Measurements from ENCODE around the gene AFAP1L1. TPM values are rescaled to one million over a fixed set of nuclear protein-coding genes. Genes with fewer than 3 reads are reported as not detected.

AFAP1L1 gene
- total and polyA plus RNA-seq, 2 of the 13 experiments (the other 11 are each of a cell fraction or from before 2014, with no cell fraction given), result 0.38 to 1.0 TPM

DNA sequence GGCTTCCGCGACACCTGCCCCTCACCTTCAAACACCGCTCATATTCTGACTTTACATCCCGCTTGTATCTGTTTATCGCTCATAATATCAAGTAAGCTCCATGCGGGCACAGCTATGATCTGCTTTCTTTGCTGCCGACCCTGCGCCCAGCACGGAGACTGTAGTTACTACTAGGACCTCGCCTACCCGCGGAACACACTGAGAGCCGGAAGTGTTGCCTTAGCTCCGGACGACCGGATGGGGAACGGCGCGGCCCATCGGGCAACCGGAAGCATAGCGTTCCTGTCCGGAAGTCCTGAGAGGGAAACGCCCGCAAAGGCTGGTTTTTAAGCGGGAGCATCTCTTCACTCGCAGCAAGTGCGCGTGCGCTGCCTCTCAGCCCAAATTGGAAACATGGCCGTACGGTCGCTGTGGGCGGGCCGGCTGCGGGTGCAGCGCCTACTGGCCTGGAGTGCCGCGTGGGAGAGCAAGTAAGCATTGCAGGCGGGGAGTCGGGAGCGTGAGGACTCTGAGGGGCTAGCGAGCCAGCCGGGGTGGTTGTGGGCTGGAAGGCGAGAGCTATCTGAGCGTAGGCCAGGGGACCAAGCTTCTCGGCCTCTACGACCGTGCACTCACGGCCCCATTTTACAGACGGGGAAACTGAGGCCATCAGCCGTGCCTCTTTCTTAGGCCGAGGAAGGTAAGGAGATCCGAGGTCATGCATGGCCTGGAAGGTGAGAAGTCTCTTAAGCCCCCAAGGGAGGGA, 73.7 kb downstream of the AFAP1L1 start, which contains the start of gene GRPEL2 (continued):
- TF ChIP-seq ZNF720 (CRISPR knock-in tag; IDR thresholded peaks at IDR 0.05) (no peak), ZSCAN20 (CRISPR knock-in tag; IDR thresholded peaks at IDR 0.05; ENCODE audit: borderline replicate concordance) (0 out of 2 replicates have a peak, but pooled peaks have one; percentile 19), ZNF703 (CRISPR knock-in tag; IDR thresholded peaks at IDR 0.05; ENCODE audit: borderline replicate concordance) (no peak; the same call in 1 of the 2 replicates), ZNF30 (CRISPR knock-in tag; IDR thresholded peaks at IDR 0.05) (no peak), NFIB (CRISPR knock-in tag; IDR thresholded peaks at IDR 0.05; ENCODE audit: borderline replicate concordance) (no peak), TRIM24 (CRISPR knock-in tag; IDR thresholded peaks at IDR 0.05) (no peak), PRPF4 (IDR thresholded peaks at IDR 0.05; ENCODE audit: low read depth, low read length, poor library complexity, severe bottlenecking) (no peak), ZNF230 (CRISPR knock-in tag; IDR thresholded peaks at IDR 0.05) (peak; percentile 63; the same call in 1 of the 2 replicates), CERS6 (CRISPR knock-in tag; IDR thresholded peaks at IDR 0.05) (no peak), ARNTL (CRISPR knock-in tag; IDR thresholded peaks at IDR 0.05) (peak; percentile 63), HIC2 (CRISPR knock-in tag; IDR thresholded peaks at IDR 0.05; ENCODE audit: low read depth) (no peak; the same call in 1 of the 2 replicates), HNRNPLL (IDR thresholded peaks at IDR 0.05; ENCODE audit: low read depth, low read length, poor library complexity, severe bottlenecking) (peak; percentile 79), ELK4 (CRISPR knock-in tag; IDR thresholded peaks at IDR 0.05; ENCODE audit: borderline replicate concordance) (peak; percentile 88; the same call in 1 of the 2 replicates), MXI1 (IDR thresholded peaks at IDR 0.05; ENCODE audit: borderline replicate concordance, low read depth, low read length) (peak; percentile 74; the same call in 1 of the 3 replicates), ZNF235 (CRISPR knock-in tag; IDR thresholded peaks at IDR 0.05; ENCODE audit: borderline replicate concordance) (no peak), ZNF350 (CRISPR knock-in tag; IDR thresholded peaks at IDR 0.05; ENCODE audit: borderline replicate concordance, low read depth) (peak; percentile 95), ZBTB8A (CRISPR knock-in tag; IDR thresholded peaks at IDR 0.05; ENCODE audit: borderline replicate concordance, low read depth) (no peak), ZKSCAN8 (CRISPR knock-in tag; IDR thresholded peaks at IDR 0.05; ENCODE audit: borderline replicate concordance) (peak; percentile 72; the same call in 1 of the 2 replicates), TOE1 (CRISPR knock-in tag; IDR thresholded peaks at IDR 0.05) (no peak), ZNF354B (CRISPR knock-in tag; IDR thresholded peaks at IDR 0.05) (peak; percentile 78; the same call in 1 of the 2 replicates)
- TF ChIP-seq, protein P1, sequence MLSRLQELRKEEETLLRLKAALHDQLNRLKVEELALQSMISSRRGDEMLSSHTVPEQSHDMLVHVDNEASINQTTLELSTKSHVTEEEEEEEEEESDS (CRISPR knock-in tag; IDR thresholded peaks at IDR 0.05; ENCODE audit: borderline replicate concordance), result 0 out of 2 replicates have a peak, but pooled peaks have one; percentile 53
- TF ChIP-seq, protein P2, sequence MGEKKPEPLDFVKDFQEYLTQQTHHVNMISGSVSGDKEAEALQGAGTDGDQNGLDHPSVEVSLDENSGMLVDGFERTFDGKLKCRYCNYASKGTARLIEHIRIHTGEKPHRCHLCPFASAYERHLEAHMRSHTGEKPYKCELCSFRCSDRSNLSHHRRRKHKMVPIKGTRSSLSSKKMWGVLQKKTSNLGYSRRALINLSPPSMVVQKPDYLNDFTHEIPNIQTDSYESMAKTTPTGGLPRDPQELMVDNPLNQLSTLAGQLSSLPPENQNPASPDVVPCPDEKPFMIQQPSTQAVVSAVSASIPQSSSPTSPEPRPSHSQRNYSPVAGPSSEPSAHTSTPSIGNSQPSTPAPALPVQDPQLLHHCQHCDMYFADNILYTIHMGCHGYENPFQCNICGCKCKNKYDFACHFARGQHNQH (CRISPR knock-in tag; IDR thresholded peaks at IDR 0.05), result peak; percentile 84
- TF ChIP-seq, protein P3, sequence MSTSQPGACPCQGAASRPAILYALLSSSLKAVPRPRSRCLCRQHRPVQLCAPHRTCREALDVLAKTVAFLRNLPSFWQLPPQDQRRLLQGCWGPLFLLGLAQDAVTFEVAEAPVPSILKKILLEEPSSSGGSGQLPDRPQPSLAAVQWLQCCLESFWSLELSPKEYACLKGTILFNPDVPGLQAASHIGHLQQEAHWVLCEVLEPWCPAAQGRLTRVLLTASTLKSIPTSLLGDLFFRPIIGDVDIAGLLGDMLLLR (CRISPR knock-in tag; IDR thresholded peaks at IDR 0.05), result no peak

Data from HepG2 (cell line).